Astrocyte (in vitro differentiated cells and primary cell): ENCODE data around the gene ALDH1A2. TPM values are rescaled to one million over a fixed set of nuclear protein-coding genes. Genes with fewer than 3 reads are reported as not detected.

Source experiments
- DNase-seq: peaks from one replicate; pipeline ENCODE4 v3.0.0-alpha.2; 2010; ENCODE audit warnings: low read depth
- FAIRE-seq: peaks from 2 replicates; lab custom pipeline; 2011; peaks lifted over from hg19 to GRCh38; lab: Jason Lieb, UNC
- H2AFZ ChIP-seq: 2 replicates; pipeline ENCODE4 v1.6.0; 2012; ENCODE audit warnings: low read depth, low read length, inconsistent platforms
- H3K27ac ChIP-seq: 2 replicates; pipeline ENCODE4 v1.5.1; 2011; ENCODE audit warnings: low read depth, low read length, inconsistent platforms
- H3K27me3 ChIP-seq: 2 replicates; pipeline ENCODE4 v1.6.0; 2011; ENCODE audit warnings: low read length, inconsistent platforms; ENCODE audit not compliant: insufficient read depth
- H3K36me3 ChIP-seq: 2 replicates; pipeline ENCODE4 v1.5.1; 2011; ENCODE audit warnings: low read length, inconsistent platforms; ENCODE audit not compliant: insufficient read depth
- H3K4me1 ChIP-seq: 2 replicates; pipeline ENCODE4 v1.5.1; 2011; ENCODE audit warnings: low read length, inconsistent platforms; ENCODE audit not compliant: insufficient read depth
- H3K4me2 ChIP-seq: 2 replicates; pipeline ENCODE4 v1.6.0; 2012; ENCODE audit warnings: low read length, inconsistent platforms
- H3K4me3 ChIP-seq: 2 replicates; pipeline ENCODE4 v1.5.1; 2011; ENCODE audit warnings: low read depth, mild to moderate bottlenecking, low read length, inconsistent platforms; ENCODE audit not compliant: insufficient read depth
- H3K79me2 ChIP-seq: 2 replicates; pipeline ENCODE4 v1.6.0; 2012; ENCODE audit warnings: mild to moderate bottlenecking, low read length, inconsistent platforms; ENCODE audit not compliant: insufficient read depth
- H3K9ac ChIP-seq: 2 replicates; pipeline ENCODE4 v1.6.0; 2012; ENCODE audit warnings: mild to moderate bottlenecking, low read length, inconsistent platforms
- H3K9me3 ChIP-seq: 2 replicates; pipeline ENCODE4 v1.5.1; 2012; ENCODE audit warnings: low read depth, mild to moderate bottlenecking, low read length, inconsistent platforms; ENCODE audit not compliant: insufficient read depth
- H4K20me1 ChIP-seq: 2 replicates; pipeline ENCODE4 v1.6.0; 2012; ENCODE audit warnings: low read length, inconsistent platforms; ENCODE audit not compliant: insufficient read depth
- H3K27ac Mint-ChIP-seq: one replicate; pipeline ENCODE4 v1.8.0; 2021; ENCODE audit warnings: mild to moderate bottlenecking, mixed read lengths; ENCODE audit not compliant: unreplicated experiment
- H3K27me3 Mint-ChIP-seq: one replicate; pipeline ENCODE4 v1.8.0; 2021; ENCODE audit warnings: low read depth, mixed read lengths; ENCODE audit not compliant: unreplicated experiment
- H3K36me3 Mint-ChIP-seq: one replicate; pipeline ENCODE4 v1.8.0; 2021; ENCODE audit warnings: low read depth, mixed read lengths; ENCODE audit not compliant: unreplicated experiment
- H3K4me1 Mint-ChIP-seq: one replicate; pipeline ENCODE4 v1.8.0; 2021; ENCODE audit warnings: low read depth, mixed read lengths; ENCODE audit not compliant: unreplicated experiment
- H3K4me3 Mint-ChIP-seq: one replicate; pipeline ENCODE4 v1.8.0; 2021; ENCODE audit warnings: mild to moderate bottlenecking, moderate library complexity, mixed read lengths; ENCODE audit not compliant: unreplicated experiment
- H3K9me3 Mint-ChIP-seq: one replicate; pipeline ENCODE4 v1.8.0; 2021; ENCODE audit warnings: mild to moderate bottlenecking, mixed read lengths; ENCODE audit not compliant: unreplicated experiment
- CTCF ChIP-seq: IDR thresholded peaks from 2 replicates; pipeline ENCODE4 v1.5.1; 2011; ENCODE audit warnings: low read depth, mild to moderate bottlenecking, inconsistent platforms, low read length, moderate library complexity; ENCODE audit not compliant: insufficient read depth
- EZH2 ChIP-seq: IDR thresholded peaks from 2 replicates; pipeline ENCODE4 v1.6.1; 2012; ENCODE audit warnings: mild to moderate bottlenecking, low read length, inconsistent platforms; ENCODE audit not compliant: insufficient read depth
- total RNA-seq: library from RNA; stranded (reverse); gene quantifications from 2 replicates; pipeline ENCODE4 v1.2.1, GENCODE V29; 2021

Gene ALDH1A2
- total RNA-seq, 1 donor from 2014 or later, result 0.98 TPM

- TF ChIP-seq EZH2, result no peak
- TF ChIP-seq CTCF, result no peak
- H3K4me1 ChIP-seq, result no peaks in the 10 kb centered on the region
- H3K36me3 ChIP-seq, result no peaks in the 10 kb centered on the region
- no peak overlapping the region for H3K4me3 ChIP-seq
- no peaks in the 10 kb centered on the region for H3K9me3 ChIP-seq
- H3K79me2 ChIP-seq, result no peaks in the 10 kb centered on the region
- H3K9ac ChIP-seq, result no peak overlapping the region
- Mint-ChIP-seq H3K27me3 (peaks cover 52% of the 10 kb centered on the region), H3K36me3 (no peaks in the 10 kb centered on the region), H3K27ac (no peak overlapping the region), H3K4me1 (no peaks in the 10 kb centered on the region), H3K4me3 (no peak overlapping the region), H3K9me3 (peaks cover 2% of the 10 kb centered on the region)
- no peaks in the 10 kb centered on the region for H4K20me1 ChIP-seq
- no peak overlapping the region for H2AFZ ChIP-seq
- H3K27me3 ChIP-seq, result peaks cover 77% of the 10 kb centered on the region
- H3K27ac ChIP-seq, result no peak overlapping the region
- no peak for FAIRE-seq
- no peak for DNase-seq
- H3K4me2 ChIP-seq, result no peak overlapping the region
Measured at GRCh38 chr15:58063614-58064013, 1.9 kb downstream of the ALDH1A2 start.

GRCh38 chr15:58062983-58063382, 2.5 kb downstream of the ALDH1A2 start:
- DNase-seq (no peak), FAIRE-seq (no peak)
- no peak overlapping the region for H3K27ac Mint-ChIP-seq
- H2AFZ ChIP-seq, result no peak overlapping the region
- H3K4me2 ChIP-seq, result no peak overlapping the region
- no peaks in the 10 kb centered on the region for H3K9me3 ChIP-seq
- H3K4me3 ChIP-seq, result no peak overlapping the region
- peaks cover 2% of the 10 kb centered on the region for H3K9me3 Mint-ChIP-seq
- H3K36me3 ChIP-seq, result no peaks in the 10 kb centered on the region
- H3K4me3 Mint-ChIP-seq, result no peak overlapping the region
- no peaks in the 10 kb centered on the region for H4K20me1 ChIP-seq
- H3K27me3 ChIP-seq, result peaks cover 82% of the 10 kb centered on the region
- no peaks in the 10 kb centered on the region for H3K79me2 ChIP-seq
- peaks cover 48% of the 10 kb centered on the region for H3K27me3 Mint-ChIP-seq
- H3K36me3 Mint-ChIP-seq, result no peaks in the 10 kb centered on the region
- TF ChIP-seq CTCF (no peak), EZH2 (no peak)
- no peaks in the 10 kb centered on the region for H3K4me1 Mint-ChIP-seq
- no peak overlapping the region for H3K27ac ChIP-seq
- H3K4me1 ChIP-seq, result no peaks in the 10 kb centered on the region
- no peak overlapping the region for H3K9ac ChIP-seq

- Histone ChIP-seq H3K79me2 (no peaks in the 10 kb centered on the region), H3K4me2 (no peak overlapping the region), H3K9me3 (no peaks in the 10 kb centered on the region), H3K4me3 (no peak overlapping the region), H3K27ac (no peak overlapping the region), H3K27me3 (peaks cover 82% of the 10 kb centered on the region), H4K20me1 (no peaks in the 10 kb centered on the region), H3K36me3 (no peaks in the 10 kb centered on the region), H3K4me1 (no peaks in the 10 kb centered on the region), H2AFZ (no peak overlapping the region), H3K9ac (no peak overlapping the region)
- H3K27me3 Mint-ChIP-seq, result peaks cover 46% of the 10 kb centered on the region
- no peak overlapping the region for H3K27ac Mint-ChIP-seq
- H3K4me3 Mint-ChIP-seq, result no peak overlapping the region
- H3K9me3 Mint-ChIP-seq, result peaks cover 2% of the 10 kb centered on the region
- no peak for TF ChIP-seq CTCF
- TF ChIP-seq EZH2, result no peak
- no peaks in the 10 kb centered on the region for H3K36me3 Mint-ChIP-seq
- no peaks in the 10 kb centered on the region for H3K4me1 Mint-ChIP-seq
- FAIRE-seq (no peak), DNase-seq (no peak)
Measured at GRCh38 chr15:58062175-58062574, 3.3 kb downstream of the ALDH1A2 start.
